Ovary (tissue), 9 donors: ENCODE data around the gene BAIAP3. TPM values are rescaled to one million over a fixed set of nuclear protein-coding genes. Genes with fewer than 3 reads are reported as not detected.

ENCODE experiments used
- DNase-seq, 5 donors: peaks; one replicate each; pipeline ENCODE4 v3.0.0-alpha.2; 2019 to 2020
- H3K27ac ChIP-seq, 2 donors: fragments of 200-600 bp; one replicate each; pipeline versions ENCODE4 v1.5.1 to v1.8.0; 2019 to 2022
- H3K27me3 ChIP-seq: fragments of 200-600 bp; one replicate; pipeline ENCODE4 v1.8.0; 2022
- H3K36me3 ChIP-seq: fragments of 200-600 bp; sonication (generic); one replicate; pipeline ENCODE4 v1.5.1; 2019
- H3K4me1 ChIP-seq: one replicate; pipeline ENCODE4 v1.8.1; 2013; ENCODE audit warnings: mild to moderate bottlenecking, moderate library complexity; ENCODE audit not compliant: insufficient read depth
- H3K4me3 ChIP-seq: fragments of 200-600 bp; sonication (generic); one replicate; pipeline ENCODE4 v1.5.1; 2017
- H3K9me3 ChIP-seq, 2 donors: fragments of 200-600 bp in 1 of 2; sonication (generic) in 1 of 2; one replicate each; pipeline versions ENCODE4 v1.5.1 to v1.8.1; 2013 to 2019; ENCODE audit warnings: mild to moderate bottlenecking in 1 of 2, moderate library complexity in 1 of 2
- EP300 ChIP-seq: sonication (generic); formaldehyde crosslinking; IDR thresholded peaks from one replicate; pipeline ENCODE4 v1.6.1; 2017; ENCODE audit warnings: antibody characterized with exemption
- POLR2A ChIP-seq: fragments of 450-650 bp; IDR thresholded peaks from one replicate; pipeline ENCODE4 v1.6.1; 2017; ENCODE audit warnings: antibody characterized with exemption, mild to moderate bottlenecking, moderate library complexity
- WGBS, 3 donors: extraction: QIAGEN DNeasy Blood & Tissue Kit in 1 of 3; methylation state at CpG; one replicate each; pipeline versions ENCODE4 v1.1.5 to v1.1.7; 2013 to 2017; 5-methylcytosine and 5-hydroxymethylcytosine counted together
- intact Hi-C, 4 donors: fragments of 100-400 bp; cut with DNase I; formaldehyde crosslinking; loops; one replicate each; pipeline versions ENCODE4 v1.11.0 to v1.15.1; 2022 to 2023
- polyA plus RNA-seq, 2 donors: library from polyadenylated mRNA; stranded (reverse); fragments of 200-250 nt in 1 of 2; fragments of 350-450 nt in 1 of 2; fragmentation: Illumina TruSeq in 1 of 2; extraction: RNeasy Lipid Tissue Mini Kit (QIAGEN cat#74804) in 1 of 2; gene quantifications; one replicate each; pipeline ENCODE4 v1.2.3, GENCODE V29; 2013 to 2014
- total RNA-seq, 7 donors: library from RNA; depleted of rRNA in 2 of 7; stranded (reverse); fragments of >200 nt in 2 of 7; fragmentation: NEBNext Ultra II Directional in 3 of 7; extraction: Animal tissue kit (Norgen Biotek cat#: 25700) in 3 of 7; gene quantifications; one replicate each; pipeline versions ENCODE4 v1.1.0 to v1.2.4, GENCODE V29; 2016 to 2023
- TF ChIP-seq, protein P1 (sequence below), 3 donors: fragments of 450-650 bp in 2 of 3; fragments of 200-600 bp in 1 of 3; IDR thresholded peaks; one replicate each; pipeline versions ENCODE4 v1.5.1 to v1.8.0; 2016 to 2022; ENCODE audit warnings: antibody characterized with exemption in 3 of 3, mild to moderate bottlenecking in 1 of 3
- donor health status: DM: no; HTN: no; CAD: no; lungs with moderate emphysema.
- donor health status: DM: no; HTN: no; CAD: no.
- donor health status: Bipolar disorder and iron deficiency.
- donor health status: DM: yes; HTN: yes; CAD: no.
- donor health status: DM: no; HTN: no; CAD: no.
- donor health status: DM: yes; HTN: yes; CAD: no.

Gene BAIAP3
- total and polyA plus RNA-seq, 9 donors, result 0.25 to 26.1 (median 1.2) TPM

- H3K4me3 ChIP-seq, result no peak overlapping the region
- no peaks in the 10 kb centered on the region for H3K9me3 ChIP-seq
- peaks cover 15% of the 10 kb centered on the region for H3K4me1 ChIP-seq
- no peaks in the 10 kb centered on the region for H3K27me3 ChIP-seq
- WGBS, 3 donors, result 60 to 78% (median 64%) methylated on average over 14 of the region's 14 CpGs
- TF ChIP-seq POLR2A (no peak), EP300 (no peak)
- TF ChIP-seq, protein P1, sequence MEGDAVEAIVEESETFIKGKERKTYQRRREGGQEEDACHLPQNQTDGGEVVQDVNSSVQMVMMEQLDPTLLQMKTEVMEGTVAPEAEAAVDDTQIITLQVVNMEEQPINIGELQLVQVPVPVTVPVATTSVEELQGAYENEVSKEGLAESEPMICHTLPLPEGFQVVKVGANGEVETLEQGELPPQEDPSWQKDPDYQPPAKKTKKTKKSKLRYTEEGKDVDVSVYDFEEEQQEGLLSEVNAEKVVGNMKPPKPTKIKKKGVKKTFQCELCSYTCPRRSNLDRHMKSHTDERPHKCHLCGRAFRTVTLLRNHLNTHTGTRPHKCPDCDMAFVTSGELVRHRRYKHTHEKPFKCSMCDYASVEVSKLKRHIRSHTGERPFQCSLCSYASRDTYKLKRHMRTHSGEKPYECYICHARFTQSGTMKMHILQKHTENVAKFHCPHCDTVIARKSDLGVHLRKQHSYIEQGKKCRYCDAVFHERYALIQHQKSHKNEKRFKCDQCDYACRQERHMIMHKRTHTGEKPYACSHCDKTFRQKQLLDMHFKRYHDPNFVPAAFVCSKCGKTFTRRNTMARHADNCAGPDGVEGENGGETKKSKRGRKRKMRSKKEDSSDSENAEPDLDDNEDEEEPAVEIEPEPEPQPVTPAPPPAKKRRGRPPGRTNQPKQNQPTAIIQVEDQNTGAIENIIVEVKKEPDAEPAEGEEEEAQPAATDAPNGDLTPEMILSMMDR (IDR thresholded peaks at IDR 0.05), result no peak
- intact Hi-C loops, result no loop called here
- no peak overlapping the region for H3K27ac ChIP-seq
- H3K36me3 ChIP-seq, result no peaks in the 10 kb centered on the region
- DNase-seq, result no peak
Observed at GRCh38 chr16:1348926-1349325, 15.5 kb downstream of the BAIAP3 start.

DNA sequence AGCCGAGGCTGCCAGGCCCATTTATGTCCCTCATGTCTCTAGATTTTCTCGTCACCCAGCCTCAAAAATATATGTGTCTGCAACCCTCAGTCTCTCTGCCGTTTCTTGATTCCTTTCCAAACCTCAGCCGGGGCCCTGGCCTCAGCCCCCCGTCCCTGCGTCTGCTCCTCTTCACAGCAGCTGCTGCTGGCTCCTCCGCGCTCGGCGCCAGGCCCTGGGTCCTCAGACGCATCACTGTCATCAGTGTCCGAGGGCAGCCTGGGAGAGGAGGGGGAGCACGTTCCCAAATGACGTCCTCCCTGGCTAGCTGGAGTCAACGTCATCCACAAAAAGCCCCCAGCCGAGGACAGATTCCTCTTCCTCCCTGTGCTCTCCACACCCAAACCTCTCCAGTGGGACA lies 15.9 kb downstream of the BAIAP3 start:
- DNase-seq, result no peak
- intact Hi-C loops, result no loop called here
- no peaks in the 10 kb centered on the region for H3K36me3 ChIP-seq
- WGBS, 3 donors, result 75 to 82% (median 79%) methylated on average over 16 of the region's 16 CpGs
- H3K27ac ChIP-seq, result no peak overlapping the region
- TF ChIP-seq, protein P1 (IDR thresholded peaks at IDR 0.05), result no peak
- TF ChIP-seq EP300 (no peak), POLR2A (no peak)
- H3K4me3 ChIP-seq, result no peak overlapping the region
- H3K9me3 ChIP-seq, result no peaks in the 10 kb centered on the region
- H3K4me1 ChIP-seq, result peaks cover 15% of the 10 kb centered on the region
- no peaks in the 10 kb centered on the region for H3K27me3 ChIP-seq

DNA sequence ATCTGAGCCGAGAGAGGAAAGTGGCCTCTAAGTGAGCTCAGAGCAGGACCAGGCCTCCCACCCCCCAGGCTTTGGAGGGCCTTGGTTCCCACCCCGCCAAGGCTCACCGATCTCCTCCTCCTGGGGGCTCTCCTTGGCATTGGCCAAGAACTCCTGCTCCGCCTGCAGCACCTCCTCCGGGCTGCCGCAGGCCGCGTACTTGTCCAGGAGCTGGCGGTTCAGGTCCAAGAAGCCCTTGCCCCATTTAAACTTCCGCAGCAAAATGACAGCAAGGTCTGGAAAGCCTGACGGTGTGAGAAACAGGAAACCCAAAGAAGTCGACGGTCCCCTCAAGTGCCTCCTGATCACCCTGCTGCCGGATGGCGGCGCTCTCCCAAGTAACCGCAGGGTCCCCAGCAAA lies 16.5 kb downstream of the BAIAP3 start:
- no peaks in the 10 kb centered on the region for H3K27me3 ChIP-seq
- no peak overlapping the region for H3K27ac ChIP-seq
- H3K4me1 ChIP-seq, result peaks cover 15% of the 10 kb centered on the region
- whole genome bisulfite sequencing, 3 donors, result 89 to 95% (median 90%) methylated on average over 17 of the region's 17 CpGs
- intact Hi-C loops, result no loop called here
- H3K4me3 ChIP-seq, result no peak overlapping the region
- TF ChIP-seq POLR2A (no peak), EP300 (no peak)
- TF ChIP-seq, protein P1 (IDR thresholded peaks at IDR 0.05), result no peak
- no peaks in the 10 kb centered on the region for H3K9me3 ChIP-seq
- H3K36me3 ChIP-seq, result no peaks in the 10 kb centered on the region
- DNase-seq, result no peak

DNA sequence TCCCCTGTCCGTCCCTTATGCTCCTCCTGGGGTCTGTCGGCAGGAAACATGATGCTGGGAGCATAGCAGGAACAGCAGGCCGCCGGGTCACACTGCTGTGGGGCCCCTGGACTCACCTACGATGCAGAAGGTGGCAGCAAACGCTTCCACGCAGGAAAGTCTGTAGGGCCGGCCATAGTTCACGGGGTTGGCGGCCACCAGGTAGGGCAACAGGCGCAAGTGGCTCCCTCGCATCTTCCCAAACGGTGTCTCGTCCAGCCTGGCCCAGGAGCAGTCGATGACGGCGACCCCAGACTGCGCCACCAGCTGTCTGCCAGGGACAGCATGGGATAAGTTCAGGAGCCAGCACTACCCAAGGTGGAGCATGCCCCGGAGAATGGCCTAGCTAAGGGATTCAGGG lies 17.2 kb downstream of the BAIAP3 start:
- Histone ChIP-seq H3K9me3 (no peaks in the 10 kb centered on the region), H3K27me3 (no peaks in the 10 kb centered on the region), H3K27ac (no peak overlapping the region), H3K4me3 (peak overlapping the region; percentile 99), H3K4me1 (peaks cover 16% of the 10 kb centered on the region), H3K36me3 (no peaks in the 10 kb centered on the region)
- DNase-seq, result no peak
- TF ChIP-seq, protein P1 (IDR thresholded peaks at IDR 0.05), result no peak
- no peak for TF ChIP-seq POLR2A
- TF ChIP-seq EP300, result no peak
- intact Hi-C loops, result no loop called here
- WGBS, 3 donors, result 72 to 75% (median 72%) methylated on average over 17 to 19 of the region's 19 CpGs

DNA sequence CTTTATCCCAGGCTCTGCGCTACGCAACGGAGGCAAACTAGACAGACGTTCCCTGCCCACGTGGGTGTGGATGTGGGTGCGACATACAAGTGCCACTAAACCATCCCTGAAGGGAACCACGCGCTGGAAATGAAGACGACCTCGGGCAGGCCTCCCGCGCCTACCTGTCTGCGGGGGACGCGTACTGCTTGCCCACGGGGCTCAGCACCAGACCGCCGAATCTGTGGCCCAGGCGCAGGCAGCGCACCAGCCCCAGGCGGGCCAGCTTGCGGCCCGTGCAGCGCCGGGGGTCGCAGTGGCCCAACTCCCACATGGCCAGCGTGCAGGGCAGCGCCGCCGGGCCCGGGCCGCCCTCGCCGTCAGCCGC lies 17.8 kb downstream of the BAIAP3 start:
- Histone ChIP-seq H3K27ac (no peak overlapping the region), H3K4me3 (peak overlapping the region; percentile 99), H3K36me3 (no peaks in the 10 kb centered on the region), H3K27me3 (no peaks in the 10 kb centered on the region), H3K4me1 (peaks cover 18% of the 10 kb centered on the region), H3K9me3 (no peaks in the 10 kb centered on the region)
- no peak for TF ChIP-seq EP300
- TF ChIP-seq, protein P1 (IDR thresholded peaks at IDR 0.05), result no peak
- TF ChIP-seq POLR2A, result no peak
- intact Hi-C loops, result no loop called here
- no peak for DNase-seq
- 1% methylated on average over 33 to 35 of the region's 35 CpGs for WGBS, 3 donors
